Transverse colon (tissue), 4 donors: ENCODE results near the gene TMEM31. TPM values are rescaled to one million over a fixed set of nuclear protein-coding genes. Genes with fewer than 3 reads are reported as not detected.

Experiments
- DNase-seq: peaks from one replicate; pipeline ENCODE4 v3.0.0-alpha.2; 2019
- H3K27ac ChIP-seq, 4 donors: fragments of 200-600 bp; sonication (generic); 2 replicates each; pipeline ENCODE4 v1.5.1; 2016 to 2018; ENCODE audit warnings: inconsistent platforms in 4 of 4
- H3K27me3 ChIP-seq: fragments of 200-600 bp; sonication (generic); 2 replicates; pipeline ENCODE4 v1.5.1; 2017; ENCODE audit warnings: inconsistent platforms
- H3K36me3 ChIP-seq, 4 donors: fragments of 200-600 bp; sonication (generic); 2 replicates each; pipeline ENCODE4 v1.5.1; 2017 to 2019; ENCODE audit warnings: inconsistent platforms in 4 of 4
- H3K4me1 ChIP-seq, 4 donors: fragments of 200-600 bp; sonication (generic); 2 replicates each; pipeline ENCODE4 v1.5.1; 2017 to 2020; ENCODE audit warnings: inconsistent platforms in 4 of 4
- H3K4me3 ChIP-seq, 4 donors: fragments of 200-600 bp; sonication (generic); 1 replicate in 1 of 4; 2 replicates in 3 of 4; pipeline versions ENCODE4 v1.5.1 to v1.6.1; 2017 to 2019; ENCODE audit warnings: inconsistent platforms in 4 of 4
- H3K9me3 ChIP-seq, 2 donors: fragments of 200-600 bp; sonication (generic); 2 replicates each; pipeline ENCODE4 v1.5.1; 2017 to 2019; ENCODE audit warnings: inconsistent platforms in 2 of 2
- EP300 ChIP-seq: sonication (generic); formaldehyde crosslinking; IDR thresholded peaks from one replicate; pipeline ENCODE4 v1.6.1; 2017; ENCODE audit warnings: antibody characterized with exemption, low read depth
- POLR2A ChIP-seq: fragments of 450-650 bp; IDR thresholded peaks from one replicate; pipeline ENCODE4 v1.6.1; 2016; ENCODE audit warnings: antibody characterized with exemption, mild to moderate bottlenecking, moderate library complexity
- POLR2AphosphoS5 ChIP-seq, 3 donors: sonication (generic); formaldehyde crosslinking; IDR thresholded peaks; one replicate each; pipeline ENCODE4 v1.6.1; 2016; ENCODE audit warnings: antibody characterized with exemption in 3 of 3
- WGBS, 2 donors: methylation state at CpG; one replicate each; pipeline ENCODE4 v1.1.5; 2018; ENCODE audit warnings: low coverage in 1 of 2; 5-methylcytosine and 5-hydroxymethylcytosine counted together
- in situ Hi-C, 4 donors: fragments of 200-750 bp; cut with MboI; loops; one replicate each; pipeline versions ENCODE4 v1.15.0 to v1.15.1; 2017; ENCODE audit warnings: low sequenced_read_pairs in 3 of 4, low pct_ligation_motif_present in 1 of 4, low pct_unique_long_range_greater_than_20kb in 1 of 4
- intact Hi-C: fragments of 100-400 bp; cut with DNase I; formaldehyde crosslinking; loops from one replicate; pipeline ENCODE4 v1.15.1; 2023; ENCODE audit warnings: low total_unique reads
- total RNA-seq, 4 donors: library from RNA; depleted of rRNA; stranded (reverse); fragments of >200 nt; gene quantifications; one replicate each; pipeline ENCODE4 v1.1.0, GENCODE V29; 2016
- TF ChIP-seq, protein P1 (sequence below), 5 experiments: fragments of 200-600 bp in 3 of 5; fragments of 450-650 bp in 2 of 5; sonication (generic) in 3 of 5; IDR thresholded peaks; 1 replicate in 2 of 5; 2 replicates in 3 of 5; pipeline ENCODE4 v1.5.1; 2016 to 2017; ENCODE audit warnings: antibody characterized with exemption in 5 of 5, inconsistent platforms in 3 of 5, mild to moderate bottlenecking in 2 of 5, moderate library complexity in 1 of 5

TMEM31 gene
- total RNA-seq, 4 donors from 2014 or later = not detected

- 32% methylated on average over 17 of the region's 17 CpGs; no CpG with 5 or more reads in 1 of the 2 donors for WGBS, 2 donors
- intact Hi-C loops (loop anchor here (10.0 kb wide), 1 partner anchor 127 kb away; no protein-coding TSS in a partner anchor), in situ Hi-C loops (loop anchor here in 1 of 4 donors (25.0 kb wide), 1 partner anchor 475 kb away; the partner anchor contains the start of genes FAM199X and SLC25A53)
Observed at GRCh38 chrX:103687696-103688201, 23.0 kb upstream of the TMEM31 start.

GRCh38 chrX:103688946-103689345 is 21.8 kb upstream of the TMEM31 start:
- DNase-seq = no peak
- in situ Hi-C loops = loop anchor here in 1 of 4 donors (25.0 kb wide), 1 partner anchor 473 kb away; the partner anchor contains the start of genes FAM199X and SLC25A53

More at GRCh38 chrX:103687696-103688201, 23.0 kb upstream of the TMEM31 start:
- TF ChIP-seq, protein P1, sequence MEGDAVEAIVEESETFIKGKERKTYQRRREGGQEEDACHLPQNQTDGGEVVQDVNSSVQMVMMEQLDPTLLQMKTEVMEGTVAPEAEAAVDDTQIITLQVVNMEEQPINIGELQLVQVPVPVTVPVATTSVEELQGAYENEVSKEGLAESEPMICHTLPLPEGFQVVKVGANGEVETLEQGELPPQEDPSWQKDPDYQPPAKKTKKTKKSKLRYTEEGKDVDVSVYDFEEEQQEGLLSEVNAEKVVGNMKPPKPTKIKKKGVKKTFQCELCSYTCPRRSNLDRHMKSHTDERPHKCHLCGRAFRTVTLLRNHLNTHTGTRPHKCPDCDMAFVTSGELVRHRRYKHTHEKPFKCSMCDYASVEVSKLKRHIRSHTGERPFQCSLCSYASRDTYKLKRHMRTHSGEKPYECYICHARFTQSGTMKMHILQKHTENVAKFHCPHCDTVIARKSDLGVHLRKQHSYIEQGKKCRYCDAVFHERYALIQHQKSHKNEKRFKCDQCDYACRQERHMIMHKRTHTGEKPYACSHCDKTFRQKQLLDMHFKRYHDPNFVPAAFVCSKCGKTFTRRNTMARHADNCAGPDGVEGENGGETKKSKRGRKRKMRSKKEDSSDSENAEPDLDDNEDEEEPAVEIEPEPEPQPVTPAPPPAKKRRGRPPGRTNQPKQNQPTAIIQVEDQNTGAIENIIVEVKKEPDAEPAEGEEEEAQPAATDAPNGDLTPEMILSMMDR (IDR thresholded peaks at IDR 0.05) = peak; percentile 48 to 77 (median 56)
- TF ChIP-seq POLR2AphosphoS5 (IDR thresholded peaks at IDR 0.05) (peak; percentile 18 to 62 (median 58)), POLR2A (no peak), EP300 (no peak)
- peak overlapping the region; percentile 85 to 95 (median 94) for H3K27ac ChIP-seq
- peaks cover 0 to 10% (median 2%) of the 10 kb centered on the region in 4 donors for H3K4me1 ChIP-seq
- H3K4me3 ChIP-seq = peak overlapping the region; percentile 12 to 61 (median 42)
- H3K9me3 ChIP-seq = no peaks in the 10 kb centered on the region
- no peaks in the 10 kb centered on the region for H3K27me3 ChIP-seq
- peak; percentile 67 for DNase-seq
- H3K36me3 ChIP-seq = no peaks in the 10 kb centered on the region

GRCh38 chrX:103691059-103691458 is 19.6 kb upstream of the TMEM31 start:
- TF ChIP-seq POLR2AphosphoS5 (IDR thresholded peaks at IDR 0.05) (no peak), POLR2A (no peak), EP300 (no peak)
- TF ChIP-seq, protein P1 (IDR thresholded peaks at IDR 0.05) = no peak
- in situ Hi-C loops = loop anchor here in 1 of 4 donors (25.0 kb wide), 1 partner anchor 471 kb away; the partner anchor contains the start of genes FAM199X and SLC25A53
- no peaks in the 10 kb centered on the region for H3K27me3 ChIP-seq

More at GRCh38 chrX:103688946-103689345, 21.8 kb upstream of the TMEM31 start:
- 29 to 36% methylated on average over 1 to 4 of the region's 4 CpGs for WGBS, 2 donors
- Histone ChIP-seq H3K9me3 (no peaks in the 10 kb centered on the region), H3K4me1 (peaks cover 0 to 10% (median 2%) of the 10 kb centered on the region in 4 donors), H3K27ac (peak overlapping the region; percentile 85 to 95 (median 94)), H3K4me3 (no peak overlapping the region), H3K27me3 (no peaks in the 10 kb centered on the region), H3K36me3 (no peaks in the 10 kb centered on the region)
- TF ChIP-seq POLR2A (no peak), EP300 (no peak), POLR2AphosphoS5 (IDR thresholded peaks at IDR 0.05) (no peak)
- TF ChIP-seq, protein P1 (IDR thresholded peaks at IDR 0.05) = peak; percentile 49 to 71 (median 60)
- intact Hi-C loops = loop anchor here (10.0 kb wide), 1 partner anchor 126 kb away; no protein-coding TSS in a partner anchor

GRCh38 chrX:103697687-103698086 is 13.0 kb upstream of the TMEM31 start:
- Histone ChIP-seq H3K36me3 (no peaks in the 10 kb centered on the region), H3K4me1 (no peaks in the 10 kb centered on the region), H3K27ac (no peak overlapping the region), H3K4me3 (no peak overlapping the region), H3K27me3 (no peaks in the 10 kb centered on the region), H3K9me3 (no peaks in the 10 kb centered on the region)
- intact Hi-C loops (no loop called here), in situ Hi-C loops (loop anchor here in 1 of 4 donors (25.0 kb wide), 1 partner anchor 465 kb away; the partner anchor contains the start of genes FAM199X and SLC25A53)
- no peak for DNase-seq
- no peak for TF ChIP-seq POLR2A
- TF ChIP-seq POLR2AphosphoS5 (IDR thresholded peaks at IDR 0.05) = no peak
- TF ChIP-seq, protein P1 (IDR thresholded peaks at IDR 0.05) = no peak
- TF ChIP-seq EP300 = no peak

More at GRCh38 chrX:103691059-103691458, 19.6 kb upstream of the TMEM31 start:
- Histone ChIP-seq H3K9me3 (no peaks in the 10 kb centered on the region), H3K4me1 (no peaks in the 10 kb centered on the region), H3K27ac (no peak overlapping the region), H3K36me3 (no peaks in the 10 kb centered on the region), H3K4me3 (no peak overlapping the region)
- intact Hi-C loops = no loop called here
- no peak for DNase-seq
- 69% methylated on average over 1 of the region's 1 CpG; no CpG with 5 or more reads in 1 of the 2 donors for WGBS, 2 donors
